Activated CD8-positive, alpha-beta memory T cell treated with anti-CD3 and anti-CD28 coated beads for 4 hours (primary cell): ENCODE data around the gene PASK.
"Not testable (repeated sequence)": the region's sequence is repeated elsewhere in the genome, so short reads cannot be mapped to it uniquely, and the experiment has no call there.

Experiments used
- DNase-seq, 2 donors: peaks; one replicate each; pipeline ENCODE4 v3.0.0-alpha.2; 2020; ENCODE audit warnings: low read depth in 2 of 2

PASK gene

GRCh38 chr2:241148891-241149674 is at the start of gene PASK:
TSS of gene PASK (minus strand) at chr2:241149472. CDS start at chr2:241143032, 6,440 bp downstream.
- DNase-seq, result peak; percentile 76 to 86

- DNase-seq, result no peak
Observed at GRCh38 chr2:241198381-241199279, 49.4 kb upstream of the PASK start.

GRCh38 chr2:241197947-241198346 is 48.7 kb upstream of the PASK start:
- no peak for DNase-seq

GRCh38 chr2:241197246-241197645 is 48.0 kb upstream of the PASK start:
- DNase-seq, result not testable (repeated sequence)

GRCh38 chr2:241195506-241196130 is 46.3 kb upstream of the PASK start:
- no peak for DNase-seq

GRCh38 chr2:241194811-241195210 is 45.5 kb upstream of the PASK start:
- DNase-seq, result no peak

GRCh38 chr2:241193271-241193670 is 44.0 kb upstream of the PASK start:
- DNase-seq, result no peak

- no peak for DNase-seq
Observed at GRCh38 chr2:241191081-241191480, 41.8 kb upstream of the PASK start.

GRCh38 chr2:241190291-241190981 is 41.2 kb upstream of the PASK start:
- no peak for DNase-seq

GRCh38 chr2:241189856-241190201 is 40.6 kb upstream of the PASK start:
- no peak for DNase-seq

- DNase-seq, result no peak
Observed at GRCh38 chr2:241189093-241189855, 40.0 kb upstream of the PASK start.

- no peak for DNase-seq
Observed at GRCh38 chr2:241188361-241189092, 39.3 kb upstream of the PASK start, which contains the start of gene ANO7. TSS of gene ANO7 (plus strand) at chr2:241188677. CDS start at chr2:241190064, 1,387 bp downstream.

GRCh38 chr2:241187918-241188234 is 38.6 kb upstream of the PASK start:
- no peak for DNase-seq

GRCh38 chr2:241187101-241187917 is 38.0 kb upstream of the PASK start:
- no peak for DNase-seq

- DNase-seq, result no peak
Observed at GRCh38 chr2:241185961-241186360, 36.7 kb upstream of the PASK start.

- no peak for DNase-seq
Observed at GRCh38 chr2:241184901-241185300, 35.6 kb upstream of the PASK start.

GRCh38 chr2:241183221-241183620 is 33.9 kb upstream of the PASK start:
- no peak for DNase-seq

- no peak for DNase-seq
Observed at GRCh38 chr2:241182531-241183133, 33.4 kb upstream of the PASK start.

GRCh38 chr2:241182126-241182525 is 32.9 kb upstream of the PASK start:
- DNase-seq, result no peak
